H1 (cell line): ENCODE data around the gene IDI1. TPM values are rescaled to one million over a fixed set of nuclear protein-coding genes. Genes with fewer than 3 reads are reported as not detected.

Experiments
- CTCF ChIA-PET: fragments of 300-600 bp; sonication (Branson Sonifier 250); formaldehyde crosslinking; loops from one replicate; lab custom pipeline; 2021; ENCODE audit not compliant: partially characterized antibody; lab: Charles Lee
- POLR2A ChIA-PET: fragments of 300-600 bp; sonication (Branson Sonifier 250); formaldehyde crosslinking; loops from one replicate; lab custom pipeline; 2021; ENCODE audit warnings: inconsistent platforms; ENCODE audit not compliant: partially characterized antibody; lab: Charles Lee
- DNase-seq, 2 experiments: peaks; one replicate each; pipeline versions ENCODE4 v3.0.0 to v3.0.0-alpha.2; 2010 to 2022; ENCODE audit warnings: low spot score in 2 of 2, low read depth in 1 of 2, mixed read lengths in 1 of 2
- FAIRE-seq: peaks from 2 replicates; lab custom pipeline; 2011; peaks lifted over from hg19 to GRCh38; lab: Jason Lieb, UNC
- H2AFZ ChIP-seq: 2 replicates; pipeline ENCODE4 v1.8.1; 2012; ENCODE audit warnings: low read length, inconsistent platforms
- H2AK5ac ChIP-seq: 2 replicates; pipeline ENCODE4 v1.6.1; 2013; ENCODE audit warnings: low read depth, low read length
- H2BK120ac ChIP-seq: replicated peaks from 2 replicates; pipeline ENCODE3; 2013; ENCODE audit warnings: low read depth, low read length, inconsistent platforms
- H2BK12ac ChIP-seq: 2 replicates; pipeline ENCODE4 v1.6.1; 2013; ENCODE audit warnings: low read depth, low read length
- H2BK15ac ChIP-seq: 2 replicates; pipeline ENCODE4 v1.6.1; 2013; ENCODE audit warnings: low read length
- H2BK20ac ChIP-seq: 2 replicates; pipeline ENCODE4 v1.6.1; 2013; ENCODE audit warnings: low read length
- H2BK5ac ChIP-seq: 2 replicates; pipeline ENCODE4 v1.6.1; 2013; ENCODE audit warnings: low read depth, low read length
- H3K14ac ChIP-seq: 2 replicates; pipeline ENCODE4 v1.6.1; 2013; ENCODE audit warnings: inconsistent platforms; ENCODE audit not compliant: insufficient read length
- H3K18ac ChIP-seq: 2 replicates; pipeline ENCODE4 v1.6.1; 2013; ENCODE audit warnings: low read length; ENCODE audit errors: extremely low read depth
- H3K23ac ChIP-seq: 2 replicates; pipeline ENCODE4 v1.6.1; 2013; ENCODE audit warnings: inconsistent platforms; ENCODE audit not compliant: insufficient read length
- H3K23me2 ChIP-seq: 2 replicates; pipeline ENCODE4 v1.6.1; 2013; ENCODE audit warnings: low read depth, low read length
- H3K27ac ChIP-seq: 2 replicates; pipeline ENCODE4 v1.6.1; 2011; ENCODE audit warnings: low read depth, low read length, inconsistent platforms
- H3K27me3 ChIP-seq, 4 experiments: replicated peaks in 1 of 4; 1 replicate in 1 of 4; 2 replicates in 3 of 4; pipeline versions ENCODE4 v1.6.1 to v1.8.1; 2011 to 2013; ENCODE audit warnings: low read length in 3 of 4, mild to moderate bottlenecking in 3 of 4, inconsistent platforms in 2 of 4, mixed read lengths in 2 of 4, moderate library complexity in 1 of 4; ENCODE audit not compliant: control insufficient read depth in 3 of 4, insufficient read depth in 3 of 4; ENCODE audit errors: extremely low read depth in 1 of 4
- H3K36me3 ChIP-seq, 4 experiments: 2 replicates each; pipeline versions ENCODE4 v1.6.1 to v1.8.1; 2011 to 2013; ENCODE audit warnings: mild to moderate bottlenecking in 4 of 4, low read length in 3 of 4, moderate library complexity in 2 of 4, control low read depth in 1 of 4, inconsistent platforms in 1 of 4; ENCODE audit not compliant: insufficient read depth in 4 of 4, control insufficient read depth in 2 of 4
- H3K4ac ChIP-seq: replicated peaks from 2 replicates; pipeline ENCODE3; 2013; ENCODE audit warnings: low read length, low read depth, mixed read lengths, inconsistent platforms; ENCODE audit not compliant: insufficient read length
- H3K4me1 ChIP-seq, 4 experiments: replicated peaks in 1 of 4; 1 replicate in 1 of 4; 2 replicates in 3 of 4; pipeline versions ENCODE4 v1.6.1 to v1.8.1; 2011 to 2013; ENCODE audit warnings: low read length in 3 of 4, inconsistent platforms in 2 of 4, mixed read lengths in 1 of 4; ENCODE audit not compliant: insufficient read depth in 4 of 4, control insufficient read depth in 3 of 4
- H3K4me2 ChIP-seq, 2 experiments: 2 replicates each; pipeline versions ENCODE4 v1.6.1 to v1.8.1; 2011 to 2013; ENCODE audit warnings: low read depth in 2 of 2, low read length in 2 of 2, control low read depth in 1 of 2, inconsistent platforms in 1 of 2, mild to moderate bottlenecking in 1 of 2; ENCODE audit not compliant: insufficient read depth in 1 of 2
- H3K4me3 ChIP-seq, 4 experiments: fragments of 200-600, 300-600 bp in 1 of 4; sonication (generic), shearing (Covaris generic), sonication (Bioruptor Twin) in 1 of 4; 2 replicates each; pipeline versions ENCODE4 v1.5.1 to v1.8.1; 2011 to 2016; ENCODE audit warnings: low read length in 4 of 4, low read depth in 3 of 4, control low read depth in 2 of 4, inconsistent platforms in 2 of 4, mild to moderate bottlenecking in 2 of 4, mixed read lengths in 1 of 4, moderate library complexity in 1 of 4; ENCODE audit not compliant: insufficient read depth in 2 of 4; ENCODE audit errors: extremely low read depth in 1 of 4
- H3K56ac ChIP-seq: replicated peaks from 2 replicates; pipeline ENCODE3; 2013; ENCODE audit warnings: low read depth, mild to moderate bottlenecking, mixed read lengths, low read length, inconsistent platforms; ENCODE audit not compliant: insufficient read length
- H3K79me1 ChIP-seq: 2 replicates; pipeline ENCODE4 v1.6.1; 2013; ENCODE audit warnings: low read depth, low read length, control low read depth
- H3K79me2 ChIP-seq, 2 experiments: 2 replicates each; pipeline versions ENCODE4 v1.6.1 to v1.8.1; 2012 to 2013; ENCODE audit warnings: low read length in 2 of 2, mild to moderate bottlenecking in 2 of 2, inconsistent platforms in 1 of 2; ENCODE audit not compliant: insufficient read depth in 2 of 2, control insufficient read depth in 1 of 2
- H3K9ac ChIP-seq, 4 experiments: replicated peaks in 1 of 4; 1 replicate in 1 of 4; 2 replicates in 3 of 4; pipeline versions ENCODE4 v1.6.1 to v1.8.1; 2011 to 2013; ENCODE audit warnings: low read depth in 3 of 4, low read length in 3 of 4, control low read depth in 2 of 4, mild to moderate bottlenecking in 2 of 4, moderate library complexity in 2 of 4, inconsistent platforms in 1 of 4; ENCODE audit errors: extremely low read depth in 1 of 4
- H3K9me3 ChIP-seq, 2 experiments: 2 replicates each; pipeline versions ENCODE4 v1.6.1 to v1.8.1; 2012 to 2013; ENCODE audit warnings: mild to moderate bottlenecking in 2 of 2, moderate library complexity in 2 of 2, control low read depth in 1 of 2, inconsistent platforms in 1 of 2, low read depth in 1 of 2, low read length in 1 of 2, mixed read lengths in 1 of 2; ENCODE audit not compliant: insufficient read depth in 2 of 2
- H4K20me1 ChIP-seq, 2 experiments: replicated peaks in 1 of 2; 2 replicates each; pipeline versions ENCODE3 to v1.8.1; 2011 to 2013; ENCODE audit warnings: inconsistent platforms in 2 of 2, low read length in 2 of 2, mild to moderate bottlenecking in 1 of 2; ENCODE audit not compliant: insufficient read depth in 2 of 2, control insufficient read depth in 1 of 2
- H4K5ac ChIP-seq: 2 replicates; pipeline ENCODE4 v1.6.1; 2013; ENCODE audit warnings: low read length, low read depth, mixed read lengths, inconsistent platforms; ENCODE audit not compliant: insufficient read length
- H4K8ac ChIP-seq: 2 replicates; pipeline ENCODE4 v1.8.0; 2013; ENCODE audit warnings: mild to moderate bottlenecking, moderate library complexity, low read length, inconsistent platforms; ENCODE audit not compliant: insufficient read depth; ENCODE audit errors: extremely low read depth
- H4K91ac ChIP-seq: replicated peaks from 2 replicates; pipeline ENCODE3; 2013; ENCODE audit warnings: low read length, mixed read lengths, inconsistent platforms; ENCODE audit not compliant: insufficient read length
- FOSL1 ChIP-seq: IDR thresholded peaks from 2 replicates; pipeline ENCODE4 v1.6.1; 2011; ENCODE audit warnings: mild to moderate bottlenecking, low read depth, low read length, moderate library complexity; ENCODE audit not compliant: insufficient read depth
- HDAC2 ChIP-seq, 2 experiments: fragments of 300-600 bp in 1 of 2; sonication (generic) in 1 of 2; IDR thresholded peaks; 2 replicates each; pipeline ENCODE4 v1.6.1; 2011 to 2012; ENCODE audit warnings: low read depth in 2 of 2, low read length in 2 of 2, mild to moderate bottlenecking in 2 of 2, moderate library complexity in 2 of 2, borderline replicate concordance in 1 of 2, inconsistent platforms in 1 of 2
- JUND ChIP-seq: IDR thresholded peaks from 2 replicates; pipeline ENCODE4 v1.6.1; 2011; ENCODE audit warnings: mild to moderate bottlenecking, improper control_type of control experiment, low read length
- KDM1A ChIP-seq: fragments of 200-600, 300-600 bp; sonication (generic); IDR thresholded peaks from 2 replicates; pipeline ENCODE4 v1.7.1; 2016; ENCODE audit warnings: mild to moderate bottlenecking, low read length, borderline replicate concordance
- NANOG ChIP-seq: IDR thresholded peaks from 2 replicates; pipeline ENCODE4 v1.6.1; 2011; ENCODE audit warnings: low read length, low read depth, mild to moderate bottlenecking, inconsistent platforms; ENCODE audit not compliant: insufficient read depth, poor library complexity, severe bottlenecking
- SIRT6 ChIP-seq: IDR thresholded peaks from one replicate; pipeline ENCODE4 v1.7.1; 2012; ENCODE audit warnings: low read length, inconsistent platforms
- SRF ChIP-seq: IDR thresholded peaks from 2 replicates; pipeline ENCODE4 v1.6.1; 2011; ENCODE audit warnings: mild to moderate bottlenecking, low read depth, low read length, moderate library complexity
- WGBS, 2 experiments: shearing (Covaris generic) in 1 of 2; methylation state at CpG; one replicate each; pipeline versions ENCODE4 v1.1.6 to v1.1.7; 2013 to 2015; ENCODE audit warnings: low lambda C conversion rate in 2 of 2, mixed read lengths in 2 of 2, inconsistent platforms in 1 of 2, low coverage in 1 of 2, missing lambda C conversion rate in 1 of 2; ENCODE audit not compliant: insufficient replicate concordance in 2 of 2, insufficient coverage in 1 of 2, insufficient read length in 1 of 2; ENCODE audit errors: extremely low coverage in 1 of 2, missing lambda C conversion rate in 1 of 2; 5-methylcytosine and 5-hydroxymethylcytosine counted together
- polyA plus RNA-seq, 7 experiments: library from polyadenylated mRNA; depleted of rRNA in 3 of 7; stranded (reverse) in 5 of 7; unstranded in 2 of 7; fragments of >200 nt in 5 of 7; fragments of 200-250 nt in 2 of 7; gene quantifications; 1 replicate in 5 of 7; 2 replicates in 1 of 7; 4 replicates in 1 of 7; pipeline versions ENCODE4 v1.2.1 to v1.2.3, GENCODE V29; 2011 to 2013; ENCODE audit warnings: missing spikeins in 2 of 7, mixed read lengths in 2 of 7
- total RNA-seq: library from RNA; stranded (reverse); fragmentation: NEBNext Ultra II Directional; extraction: Animal tissue kit (Norgen Biotek cat#: 25700); gene quantifications from 2 replicates; pipeline ENCODE4 v1.2.1, GENCODE V29; 2021

IDI1 gene
- total and polyA plus RNA-seq, 2 of the 8 experiments (the other 6 are each of a cell fraction or from before 2014, with no cell fraction given), result 35.3 to 56.6 TPM

DNA sequence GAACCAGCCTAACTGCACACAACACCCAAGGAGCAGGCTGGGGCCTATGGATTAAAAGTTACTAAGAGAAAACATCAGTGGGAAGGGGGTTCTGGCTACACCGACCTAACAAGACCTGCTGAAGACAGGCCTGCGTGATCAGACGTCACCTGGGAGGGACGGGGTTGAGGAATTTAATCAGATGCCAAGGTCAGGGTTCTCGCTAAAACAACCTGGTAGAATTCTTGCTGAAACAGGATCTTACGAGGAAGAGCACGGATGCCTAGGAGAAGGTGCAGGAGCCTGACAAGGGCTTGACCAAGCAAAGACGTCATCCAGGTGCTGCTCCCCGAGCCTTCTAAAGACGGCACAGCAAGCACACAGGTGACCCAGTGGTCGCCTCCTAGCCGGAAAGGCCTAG, 24.8 kb downstream of the IDI1 start:
- Histone ChIP-seq H2BK15ac (no peak overlapping the region), H3K79me2 (no peaks in the 10 kb centered on the region), H3K27ac (no peak overlapping the region), H3K23ac (no peak overlapping the region), H2AK5ac (no peak overlapping the region), H3K4me1 (no peaks in the 10 kb centered on the region; a peak in 1 of 7 replicates), H3K23me2 (no peaks in the 10 kb centered on the region), H3K18ac (no peak overlapping the region), H2BK120ac (no peak overlapping the region), H4K91ac (no peak overlapping the region), H2BK20ac (no peak overlapping the region), H3K36me3 (peaks cover 0 to 11% (median 6%) of the 10 kb centered on the region in 4 experiments; a peak in 4 of 8 replicates), H3K4me3 (no peak overlapping the region), H2BK5ac (no peak overlapping the region), H4K20me1 (peaks cover 0 to 5% of the 10 kb centered on the region in 2 experiments), H2AFZ (no peak overlapping the region), H2BK12ac (no peak overlapping the region), H4K8ac (no peak overlapping the region), H3K56ac (no peak overlapping the region), H3K27me3 (no peaks in the 10 kb centered on the region), H3K4ac (no peak overlapping the region), H3K79me1 (no peaks in the 10 kb centered on the region), H3K9me3 (no peaks in the 10 kb centered on the region), H4K5ac (no peak overlapping the region), H3K9ac (no peak overlapping the region), H3K14ac (no peak overlapping the region), H3K4me2 (no peak overlapping the region)
- WGBS, 2 experiments, result 94% methylated on average over 12 of the region's 12 CpGs; no CpG with 5 or more reads in 1 of the 2 experiments
- CTCF ChIA-PET, result interaction anchor here (1.2 kb wide), 1 partner anchor 10 kb away, joined by 3 read pairs; no protein-coding TSS in a partner anchor
- no peak for DNase-seq
- POLR2A ChIA-PET, result no interaction called here
- TF ChIP-seq NANOG, result no peak
- no peak for TF ChIP-seq KDM1A
- TF ChIP-seq SRF, result no peak
- TF ChIP-seq JUND, result no peak
- no peak for TF ChIP-seq FOSL1
- TF ChIP-seq SIRT6, result no peak
- TF ChIP-seq HDAC2 (IDR thresholded peaks at IDR 0.05; ENCODE audit: borderline replicate concordance in 1 of 2, low read depth in 2 of 2, low read length in 2 of 2), result no peak
- FAIRE-seq, result no peak
